Osteoblast (primary cell): ENCODE data around the gene TENT5C. TPM values are rescaled to one million over a fixed set of nuclear protein-coding genes. Genes with fewer than 3 reads are reported as not detected.

Experiments used
- DNase-seq: peaks from one replicate; pipeline ENCODE4 v3.0.0; 2011; ENCODE audit warnings: low spot score, mixed read lengths; ENCODE audit not compliant: insufficient read length; ENCODE audit errors: missing footprints
- H2AFZ ChIP-seq: 2 replicates; pipeline ENCODE4 v1.6.0; 2011; ENCODE audit warnings: mild to moderate bottlenecking, low read length
- H3K27ac ChIP-seq: 2 replicates; pipeline ENCODE4 v1.5.1; 2011; ENCODE audit warnings: mild to moderate bottlenecking, low read depth, low read length, moderate library complexity
- H3K27me3 ChIP-seq: 2 replicates; pipeline ENCODE4 v1.6.0; 2012; ENCODE audit warnings: mild to moderate bottlenecking, control low read depth, inconsistent platforms, low read length, moderate library complexity; ENCODE audit not compliant: insufficient read depth
- H3K36me3 ChIP-seq: 2 replicates; pipeline ENCODE4 v1.5.1; 2011; ENCODE audit warnings: mild to moderate bottlenecking, low read length, control low read depth, moderate library complexity; ENCODE audit not compliant: insufficient read depth
- H3K4me1 ChIP-seq: 2 replicates; pipeline ENCODE4 v1.5.1; 2011; ENCODE audit warnings: mild to moderate bottlenecking, low read length, control low read depth, moderate library complexity; ENCODE audit not compliant: insufficient read depth
- H3K4me2 ChIP-seq: 2 replicates; pipeline ENCODE4 v1.6.0; 2011; ENCODE audit warnings: mild to moderate bottlenecking, low read length; ENCODE audit not compliant: insufficient read depth
- H3K4me3 ChIP-seq: fragments of 200-600 bp; sonication (generic); 3 replicates; pipeline ENCODE4 v1.5.1; 2012; ENCODE audit warnings: mild to moderate bottlenecking, low read length, inconsistent platforms; ENCODE audit not compliant: insufficient read depth
- H3K79me2 ChIP-seq: 2 replicates; pipeline ENCODE4 v1.6.0; 2012; ENCODE audit warnings: mild to moderate bottlenecking, low read length, control low read depth, inconsistent platforms; ENCODE audit not compliant: insufficient read depth
- H3K9me3 ChIP-seq: 2 replicates; pipeline ENCODE4 v1.5.1; 2011; ENCODE audit warnings: low read depth, low read length, control low read depth
- H4K20me1 ChIP-seq: 2 replicates; pipeline ENCODE4 v1.6.0; 2012; ENCODE audit warnings: mild to moderate bottlenecking, low read length, control low read depth; ENCODE audit not compliant: insufficient read depth
- CTCF ChIP-seq: IDR thresholded peaks from 2 replicates; pipeline ENCODE4 v1.5.1; 2011; ENCODE audit warnings: mild to moderate bottlenecking, low read depth, low read length, moderate library complexity; ENCODE audit errors: extremely low read depth
- total RNA-seq: library from RNA; depleted of rRNA; stranded (reverse); fragments of >200 nt; gene quantifications from 2 replicates; pipeline ENCODE4 v1.2.3, GENCODE V29; 2012

TENT5C gene
- total RNA-seq, 1 donor = 0.36 TPM

GRCh38 chr1:117615474-117615873 is 9.6 kb downstream of the TENT5C start:
- Histone ChIP-seq H3K4me3 (no peak overlapping the region), H3K4me1 (peaks cover 20% of the 10 kb centered on the region), H4K20me1 (no peaks in the 10 kb centered on the region), H3K4me2 (no peak overlapping the region), H3K27me3 (peaks cover 10% of the 10 kb centered on the region), H3K9me3 (no peaks in the 10 kb centered on the region), H3K27ac (no peak overlapping the region), H2AFZ (no peak overlapping the region), H3K79me2 (no peaks in the 10 kb centered on the region), H3K36me3 (no peaks in the 10 kb centered on the region)
- DNase-seq = no peak
- TF ChIP-seq CTCF = no peak

GRCh38 chr1:117616356-117616755 is 10.5 kb downstream of the TENT5C start:
- Histone ChIP-seq H4K20me1 (no peaks in the 10 kb centered on the region), H3K4me2 (no peak overlapping the region), H3K9me3 (no peaks in the 10 kb centered on the region), H3K27ac (no peak overlapping the region), H3K36me3 (no peaks in the 10 kb centered on the region), H3K4me1 (peaks cover 20% of the 10 kb centered on the region), H3K79me2 (no peaks in the 10 kb centered on the region), H2AFZ (no peak overlapping the region), H3K27me3 (peaks cover 11% of the 10 kb centered on the region), H3K4me3 (no peak overlapping the region)
- no peak for TF ChIP-seq CTCF
- no peak for DNase-seq

GRCh38 chr1:117616967-117617366 is 11.1 kb downstream of the TENT5C start:
- H3K4me3 ChIP-seq = no peak overlapping the region
- no peak for DNase-seq
- no peaks in the 10 kb centered on the region for H3K36me3 ChIP-seq
- no peak for TF ChIP-seq CTCF
- no peaks in the 10 kb centered on the region for H4K20me1 ChIP-seq
- peaks cover 17% of the 10 kb centered on the region for H3K27me3 ChIP-seq
- no peak overlapping the region for H3K27ac ChIP-seq
- no peaks in the 10 kb centered on the region for H3K79me2 ChIP-seq
- no peaks in the 10 kb centered on the region for H3K9me3 ChIP-seq
- no peak overlapping the region for H3K4me2 ChIP-seq
- peaks cover 20% of the 10 kb centered on the region for H3K4me1 ChIP-seq
- H2AFZ ChIP-seq = no peak overlapping the region

- no peak overlapping the region for H3K27ac ChIP-seq
Measured at GRCh38 chr1:117618450-117619122, 12.7 kb downstream of the TENT5C start.

More at GRCh38 chr1:117618450-117619122, 12.7 kb downstream of the TENT5C start:
- Histone ChIP-seq H3K27me3 (peaks cover 22% of the 10 kb centered on the region), H2AFZ (no peak overlapping the region), H3K9me3 (no peaks in the 10 kb centered on the region), H3K4me3 (no peak overlapping the region), H3K36me3 (no peaks in the 10 kb centered on the region), H3K4me1 (peaks cover 7% of the 10 kb centered on the region), H4K20me1 (no peaks in the 10 kb centered on the region), H3K79me2 (no peaks in the 10 kb centered on the region), H3K4me2 (no peak overlapping the region)
- no peak for DNase-seq
- no peak for TF ChIP-seq CTCF
